Measurements from ENCODE around the gene PLLP. TPM values are rescaled to one million over a fixed set of nuclear protein-coding genes. Genes with fewer than 3 reads are reported as not detected.

PLLP gene
- 0.97 TPM for polyA plus RNA-seq (2013, experiment 1 of 2)
- 0.91 TPM for polyA plus RNA-seq (2013, experiment 2 of 2)

GRCh38 chr16:57284209-57284951 lies at the start of gene PLLP:
PLLP (minus strand) TSS chr16:57284672; CDS start chr16:57284540, 132 bp downstream.
- H3K27me3 ChIP-seq (ENCODE audit: insufficient read depth, low read length, poor library complexity) = peaks cover 9% of the 10 kb centered on the region
- H3K79me2 ChIP-seq (ENCODE audit: control insufficient read depth, insufficient read depth, low read length) = no peaks in the 10 kb centered on the region
- peak within 1 kb of the TSS; percentile 64 for H3K4me2 ChIP-seq (ENCODE audit: low read length)
- no peak within 1 kb of the TSS for H2BK5ac ChIP-seq (ENCODE audit: low read length)
- no peaks in the 10 kb centered on the region for H3K79me1 ChIP-seq (ENCODE audit: low read length)
- peak; percentile 59 for DNase-seq
- H3K56ac ChIP-seq (ENCODE audit: low read length) = peak within 1 kb of the TSS; percentile 84
- no peak within 1 kb of the TSS for H2AK5ac ChIP-seq (ENCODE audit: low read length)
- no CpG with 5 or more reads among the region's 95 CpGs for WGBS (ENCODE audit: extremely low coverage, insufficient coverage, low lambda C conversion rate)
- H3K4ac ChIP-seq (ENCODE audit: low read depth, low read length) = no peak within 1 kb of the TSS
- no peaks in the 10 kb centered on the region for H3K36me3 ChIP-seq (ENCODE audit: control insufficient read depth, insufficient read depth, low read length)
- peak within 1 kb of the TSS; percentile 55 for H3K9ac ChIP-seq (ENCODE audit: low read length)
- H3K4me3 ChIP-seq (ENCODE audit: low read length) = peak within 1 kb of the TSS; percentile 58
- no peak within 1 kb of the TSS for H4K5ac ChIP-seq (ENCODE audit: low read length)
- no peak within 1 kb of the TSS for H4K8ac ChIP-seq (ENCODE audit: low read depth, low read length)
- no peak within 1 kb of the TSS for H2BK15ac ChIP-seq (replicated peaks; ENCODE audit: low read depth)
- H3K23ac ChIP-seq (ENCODE audit: low read length) = no peak within 1 kb of the TSS
- no peaks in the 10 kb centered on the region for H3K4me1 ChIP-seq (ENCODE audit: control insufficient read depth, low read depth, low read length)
- H3K27ac ChIP-seq (ENCODE audit: low read depth, low read length) = no peak within 1 kb of the TSS
- H2BK120ac ChIP-seq (ENCODE audit: low read depth, low read length) = no peak within 1 kb of the TSS
- H3K18ac ChIP-seq (ENCODE audit: low read length) = peak within 1 kb of the TSS; percentile 40

- Histone ChIP-seq H3K79me2 (ENCODE audit: control insufficient read depth, insufficient read depth, low read length) (no peaks in the 10 kb centered on the region), H3K4me3 (ENCODE audit: low read length) (no peak overlapping the region), H4K5ac (ENCODE audit: low read length) (no peak overlapping the region), H2BK15ac (replicated peaks; ENCODE audit: low read depth) (no peak overlapping the region), H3K9ac (ENCODE audit: low read length) (no peak overlapping the region), H2BK5ac (ENCODE audit: low read length) (no peak overlapping the region), H3K27ac (ENCODE audit: low read depth, low read length) (no peak overlapping the region), H3K36me3 (ENCODE audit: control insufficient read depth, insufficient read depth, low read length) (no peaks in the 10 kb centered on the region), H2BK120ac (ENCODE audit: low read depth, low read length) (no peak overlapping the region), H3K56ac (ENCODE audit: low read length) (no peak overlapping the region), H2AK5ac (ENCODE audit: low read length) (no peak overlapping the region), H3K23ac (ENCODE audit: low read length) (no peak overlapping the region), H3K4me1 (ENCODE audit: control insufficient read depth, low read depth, low read length) (no peaks in the 10 kb centered on the region), H3K4ac (ENCODE audit: low read depth, low read length) (no peak overlapping the region), H3K4me2 (ENCODE audit: low read length) (no peak overlapping the region), H3K18ac (ENCODE audit: low read length) (no peak overlapping the region), H3K27me3 (ENCODE audit: insufficient read depth, low read length, poor library complexity) (no peaks in the 10 kb centered on the region), H3K79me1 (ENCODE audit: low read length) (no peaks in the 10 kb centered on the region), H4K8ac (ENCODE audit: low read depth, low read length) (no peak overlapping the region)
- no CpG with 5 or more reads among the region's 1 CpG for WGBS (ENCODE audit: extremely low coverage, insufficient coverage, low lambda C conversion rate)
- no peak for DNase-seq
These were observed 48.9 kb upstream of the PLLP start for GRCh38 chr16:57333402-57333801.

- WGBS (ENCODE audit: extremely low coverage, insufficient coverage, low lambda C conversion rate) = no CpG with 5 or more reads among the region's 3 CpGs
- Histone ChIP-seq H3K9ac (ENCODE audit: low read length) (no peak overlapping the region), H3K79me2 (ENCODE audit: control insufficient read depth, insufficient read depth, low read length) (no peaks in the 10 kb centered on the region), H3K4me3 (ENCODE audit: low read length) (no peak overlapping the region), H2BK120ac (ENCODE audit: low read depth, low read length) (no peak overlapping the region), H2BK15ac (replicated peaks; ENCODE audit: low read depth) (no peak overlapping the region), H3K4me1 (ENCODE audit: control insufficient read depth, low read depth, low read length) (no peaks in the 10 kb centered on the region), H3K4me2 (ENCODE audit: low read length) (no peak overlapping the region), H4K5ac (ENCODE audit: low read length) (no peak overlapping the region), H3K23ac (ENCODE audit: low read length) (no peak overlapping the region), H3K56ac (ENCODE audit: low read length) (no peak overlapping the region), H2AK5ac (ENCODE audit: low read length) (no peak overlapping the region), H3K36me3 (ENCODE audit: control insufficient read depth, insufficient read depth, low read length) (no peaks in the 10 kb centered on the region), H4K8ac (ENCODE audit: low read depth, low read length) (no peak overlapping the region), H3K27ac (ENCODE audit: low read depth, low read length) (no peak overlapping the region), H3K27me3 (ENCODE audit: insufficient read depth, low read length, poor library complexity) (no peaks in the 10 kb centered on the region), H3K18ac (ENCODE audit: low read length) (no peak overlapping the region), H3K4ac (ENCODE audit: low read depth, low read length) (no peak overlapping the region), H3K79me1 (ENCODE audit: low read length) (no peaks in the 10 kb centered on the region), H2BK5ac (ENCODE audit: low read length) (no peak overlapping the region)
- no peak for DNase-seq
These were observed 46.9 kb upstream of the PLLP start for GRCh38 chr16:57331355-57331754.

- no peak overlapping the region for H2BK120ac ChIP-seq (ENCODE audit: low read depth, low read length)
- no peaks in the 10 kb centered on the region for H3K36me3 ChIP-seq (ENCODE audit: control insufficient read depth, insufficient read depth, low read length)
- DNase-seq = no peak
- H3K4me2 ChIP-seq (ENCODE audit: low read length) = no peak overlapping the region
- no peak overlapping the region for H2BK15ac ChIP-seq (replicated peaks; ENCODE audit: low read depth)
- H3K27ac ChIP-seq (ENCODE audit: low read depth, low read length) = no peak overlapping the region
- no peaks in the 10 kb centered on the region for H3K4me1 ChIP-seq (ENCODE audit: control insufficient read depth, low read depth, low read length)
- H2AK5ac ChIP-seq (ENCODE audit: low read length) = no peak overlapping the region
- no peak overlapping the region for H3K23ac ChIP-seq (ENCODE audit: low read length)
- no peaks in the 10 kb centered on the region for H3K79me1 ChIP-seq (ENCODE audit: low read length)
- WGBS (ENCODE audit: extremely low coverage, insufficient coverage, low lambda C conversion rate) = no CpG with 5 or more reads among the region's 8 CpGs
- no peak overlapping the region for H3K56ac ChIP-seq (ENCODE audit: low read length)
- no peaks in the 10 kb centered on the region for H3K79me2 ChIP-seq (ENCODE audit: control insufficient read depth, insufficient read depth, low read length)
- H3K4ac ChIP-seq (ENCODE audit: low read depth, low read length) = no peak overlapping the region
- H3K4me3 ChIP-seq (ENCODE audit: low read length) = no peak overlapping the region
- H2BK5ac ChIP-seq (ENCODE audit: low read length) = no peak overlapping the region
- H3K27me3 ChIP-seq (ENCODE audit: insufficient read depth, low read length, poor library complexity) = no peaks in the 10 kb centered on the region
- H4K5ac ChIP-seq (ENCODE audit: low read length) = no peak overlapping the region
- no peak overlapping the region for H3K18ac ChIP-seq (ENCODE audit: low read length)
- H4K8ac ChIP-seq (ENCODE audit: low read depth, low read length) = no peak overlapping the region
- H3K9ac ChIP-seq (ENCODE audit: low read length) = no peak overlapping the region
These were observed 45.4 kb upstream of the PLLP start for GRCh38 chr16:57329718-57330327.

- WGBS (ENCODE audit: extremely low coverage, insufficient coverage, low lambda C conversion rate) = no CpG with 5 or more reads among the region's 1 CpG
- Histone ChIP-seq H3K27me3 (ENCODE audit: insufficient read depth, low read length, poor library complexity) (no peaks in the 10 kb centered on the region), H2BK5ac (ENCODE audit: low read length) (no peak overlapping the region), H3K4me3 (ENCODE audit: low read length) (no peak overlapping the region), H3K18ac (ENCODE audit: low read length) (no peak overlapping the region), H3K36me3 (ENCODE audit: control insufficient read depth, insufficient read depth, low read length) (no peaks in the 10 kb centered on the region), H3K23ac (ENCODE audit: low read length) (no peak overlapping the region), H2BK15ac (replicated peaks; ENCODE audit: low read depth) (no peak overlapping the region), H3K4ac (ENCODE audit: low read depth, low read length) (no peak overlapping the region), H3K27ac (ENCODE audit: low read depth, low read length) (no peak overlapping the region), H2BK120ac (ENCODE audit: low read depth, low read length) (no peak overlapping the region), H2AK5ac (ENCODE audit: low read length) (no peak overlapping the region), H3K9ac (ENCODE audit: low read length) (no peak overlapping the region), H3K79me2 (ENCODE audit: control insufficient read depth, insufficient read depth, low read length) (no peaks in the 10 kb centered on the region), H3K4me2 (ENCODE audit: low read length) (no peak overlapping the region), H4K8ac (ENCODE audit: low read depth, low read length) (no peak overlapping the region), H4K5ac (ENCODE audit: low read length) (no peak overlapping the region), H3K79me1 (ENCODE audit: low read length) (no peaks in the 10 kb centered on the region), H3K56ac (ENCODE audit: low read length) (no peak overlapping the region), H3K4me1 (ENCODE audit: control insufficient read depth, low read depth, low read length) (no peaks in the 10 kb centered on the region)
- DNase-seq = peak; percentile 23
These were observed 41.0 kb upstream of the PLLP start for GRCh38 chr16:57325458-57325857.

All from mesendoderm (in vitro differentiated cells).